Uterus (tissue), 4 donors: Measurements from ENCODE around the gene ELOB. TPM values are rescaled to one million over a fixed set of nuclear protein-coding genes. Genes with fewer than 3 reads are reported as not detected.
A peak's percentile ranks its signal among the peaks of the same experiment; 100 is the strongest.

Experiments used
- DNase-seq, 2 donors: peaks; one replicate each; pipeline ENCODE4 v3.0.0-alpha.2; 2019 to 2020
- H3K27ac ChIP-seq, 2 donors: fragments of 200-600 bp; sonication (generic); 1 replicate in 1 of 2; 2 replicates in 1 of 2; pipeline ENCODE4 v1.5.1; 2016 to 2018
- H3K27me3 ChIP-seq, 2 donors: fragments of 200-600 bp; sonication (generic); one replicate each; pipeline ENCODE4 v1.5.1; 2018 to 2019; ENCODE audit warnings: control low read depth in 1 of 2
- H3K36me3 ChIP-seq, 2 donors: fragments of 200-600 bp; sonication (generic); one replicate each; pipeline ENCODE4 v1.5.1; 2019; ENCODE audit warnings: control low read depth in 1 of 2
- H3K4me1 ChIP-seq, 2 donors: fragments of 200-600 bp; sonication (generic); one replicate each; pipeline ENCODE4 v1.5.1; 2018 to 2019; ENCODE audit warnings: control low read depth in 1 of 2
- H3K4me3 ChIP-seq, 2 donors: fragments of 200-600 bp; sonication (generic); 1 replicate in 1 of 2; 2 replicates in 1 of 2; pipeline ENCODE4 v1.5.1; 2018 to 2019; ENCODE audit warnings: mild to moderate bottlenecking in 1 of 2
- H3K9me3 ChIP-seq, 2 donors: fragments of 200-600 bp; sonication (generic); one replicate each; pipeline ENCODE4 v1.5.1; 2019; ENCODE audit warnings: control low read depth in 1 of 2
- POLR2A ChIP-seq, 2 donors: fragments of 450-650 bp; IDR thresholded peaks; one replicate each; pipeline ENCODE4 v1.6.1; 2016; ENCODE audit warnings: antibody characterized with exemption in 2 of 2, mild to moderate bottlenecking in 1 of 2, moderate library complexity in 1 of 2
- intact Hi-C: fragments of 100-400 bp; cut with DNase I; formaldehyde crosslinking; loops from one replicate; pipeline ENCODE4 v1.15.1; 2023; ENCODE audit warnings: low total_unique reads
- total RNA-seq, 4 donors: library from RNA; depleted of rRNA in 3 of 4; stranded (reverse); fragments of >200 nt in 3 of 4; gene quantifications; one replicate each; pipeline versions ENCODE4 v1.1.0 to v1.2.4, GENCODE V29; 2014 to 2023
- TF ChIP-seq, protein P1 (sequence below), 4 experiments: fragments of 200-600 bp in 2 of 4; fragments of 450-650 bp in 2 of 4; sonication (generic) in 2 of 4; IDR thresholded peaks; one replicate each; pipeline ENCODE4 v1.5.1; 2016 to 2019; ENCODE audit warnings: antibody characterized with exemption in 4 of 4, mild to moderate bottlenecking in 2 of 4, moderate library complexity in 1 of 4
- donor health status: DM: yes; HTN: yes; CAD: no.

ELOB gene
- total RNA-seq, 4 donors from 2014 or later, result 88.4 to 524 (median 219) TPM

DNA sequence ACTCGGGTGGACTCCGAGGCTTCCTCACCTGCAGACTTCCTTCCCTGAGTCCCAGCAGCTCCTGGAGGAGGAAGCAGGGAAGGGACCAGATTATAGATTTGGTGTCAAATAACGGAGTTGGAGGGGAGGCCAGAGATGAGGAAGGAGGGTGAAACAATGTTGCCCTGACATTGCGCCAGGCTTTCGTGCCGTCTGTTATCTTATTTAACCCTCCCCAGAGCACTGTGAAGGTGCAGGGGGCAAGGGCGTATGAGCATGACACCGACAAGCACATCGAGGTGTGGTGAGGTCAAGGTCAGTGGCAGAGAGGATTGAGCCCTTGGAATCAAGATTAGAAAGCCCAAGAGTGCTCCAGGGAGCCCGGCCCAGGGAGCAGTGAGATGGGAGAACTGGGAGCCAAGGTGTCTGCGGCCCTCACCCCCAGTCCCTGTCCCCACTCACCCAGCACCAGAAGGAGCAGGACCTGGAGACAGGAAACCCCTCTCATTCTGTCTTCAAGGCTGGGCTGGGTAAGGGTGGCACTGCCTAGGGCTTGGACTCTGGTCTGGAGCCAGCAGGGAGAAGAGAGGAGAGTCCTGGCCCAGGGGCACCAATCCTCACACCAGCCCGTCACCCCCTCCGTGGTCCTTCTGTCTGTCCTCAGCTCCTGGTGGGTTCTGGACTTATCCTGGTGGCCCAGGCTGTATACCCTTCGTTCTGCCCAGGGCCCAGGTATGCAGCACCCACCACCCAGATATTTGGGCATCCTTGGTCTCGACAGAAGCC is 9.2 kb upstream of the ELOB start:
- DNase-seq, result no peak
- Histone ChIP-seq H3K4me3 (no peak overlapping the region), H3K36me3 (no peaks in the 10 kb centered on the region), H3K27me3 (peaks cover 6 to 22% of the 10 kb centered on the region in 2 donors), H3K9me3 (no peaks in the 10 kb centered on the region), H3K4me1 (no peaks in the 10 kb centered on the region), H3K27ac (no peak overlapping the region)
- intact Hi-C loops, result no loop called here
- no peak for TF ChIP-seq POLR2A (IDR thresholded peaks at IDR 0.05)
- TF ChIP-seq, protein P1, sequence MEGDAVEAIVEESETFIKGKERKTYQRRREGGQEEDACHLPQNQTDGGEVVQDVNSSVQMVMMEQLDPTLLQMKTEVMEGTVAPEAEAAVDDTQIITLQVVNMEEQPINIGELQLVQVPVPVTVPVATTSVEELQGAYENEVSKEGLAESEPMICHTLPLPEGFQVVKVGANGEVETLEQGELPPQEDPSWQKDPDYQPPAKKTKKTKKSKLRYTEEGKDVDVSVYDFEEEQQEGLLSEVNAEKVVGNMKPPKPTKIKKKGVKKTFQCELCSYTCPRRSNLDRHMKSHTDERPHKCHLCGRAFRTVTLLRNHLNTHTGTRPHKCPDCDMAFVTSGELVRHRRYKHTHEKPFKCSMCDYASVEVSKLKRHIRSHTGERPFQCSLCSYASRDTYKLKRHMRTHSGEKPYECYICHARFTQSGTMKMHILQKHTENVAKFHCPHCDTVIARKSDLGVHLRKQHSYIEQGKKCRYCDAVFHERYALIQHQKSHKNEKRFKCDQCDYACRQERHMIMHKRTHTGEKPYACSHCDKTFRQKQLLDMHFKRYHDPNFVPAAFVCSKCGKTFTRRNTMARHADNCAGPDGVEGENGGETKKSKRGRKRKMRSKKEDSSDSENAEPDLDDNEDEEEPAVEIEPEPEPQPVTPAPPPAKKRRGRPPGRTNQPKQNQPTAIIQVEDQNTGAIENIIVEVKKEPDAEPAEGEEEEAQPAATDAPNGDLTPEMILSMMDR (IDR thresholded peaks at IDR 0.05), result no peak

DNA sequence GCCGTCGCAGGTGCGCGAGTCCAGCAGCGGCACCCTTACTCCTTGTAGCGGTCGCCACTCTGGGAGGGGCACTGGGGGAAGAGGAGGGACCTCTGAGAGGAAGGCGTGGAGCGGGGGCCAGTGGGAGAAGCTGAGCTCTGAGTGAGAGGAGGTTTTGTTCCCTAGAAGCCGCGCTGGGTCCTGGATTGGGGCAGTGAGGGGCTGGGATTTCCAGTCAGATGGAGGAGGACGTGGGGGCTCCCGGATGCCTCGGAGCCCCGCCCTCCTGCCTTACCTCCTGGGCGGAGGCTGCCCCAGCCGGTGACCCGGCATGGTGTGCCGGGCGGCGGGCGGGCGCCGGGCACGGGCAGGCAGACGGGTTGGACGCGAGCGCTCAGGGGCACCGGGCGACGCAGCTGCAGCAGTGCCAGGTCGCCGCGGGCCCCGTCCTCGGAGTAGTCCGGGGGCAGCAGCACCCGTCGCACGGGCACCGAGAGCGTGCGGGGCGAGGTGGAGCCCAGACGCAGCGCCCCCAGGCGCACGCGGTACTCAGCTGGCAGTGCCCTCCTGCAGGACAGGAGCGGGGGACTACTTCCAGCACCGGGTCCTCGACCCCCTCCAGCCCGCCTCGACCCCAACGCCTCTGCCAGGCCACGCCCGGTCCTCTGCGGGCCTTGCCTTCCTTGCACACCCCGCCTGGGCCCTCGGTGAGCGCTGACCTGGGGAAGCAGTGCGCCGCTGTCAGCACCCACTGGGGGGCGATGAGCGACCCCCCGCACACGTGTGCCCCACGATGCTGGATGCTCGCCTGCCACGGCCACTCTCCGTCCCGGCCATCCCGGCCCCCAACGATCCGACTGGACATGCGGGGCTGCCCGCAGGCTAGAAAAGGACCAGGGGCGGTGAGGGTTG is 8.3 kb upstream of the ELOB start:
- Histone ChIP-seq H3K36me3 (no peaks in the 10 kb centered on the region), H3K9me3 (no peaks in the 10 kb centered on the region), H3K4me3 (peak overlapping the region in 1 of 2 donors; percentile 15), H3K4me1 (no peaks in the 10 kb centered on the region), H3K27ac (no peak overlapping the region), H3K27me3 (peaks cover 6 to 22% of the 10 kb centered on the region in 2 donors)
- intact Hi-C loops, result no loop called here
- TF ChIP-seq, protein P1 (IDR thresholded peaks at IDR 0.05), result no peak
- no peak for TF ChIP-seq POLR2A (IDR thresholded peaks at IDR 0.05)
- peak in 1 of 2 donors; percentile 13 for DNase-seq

DNA sequence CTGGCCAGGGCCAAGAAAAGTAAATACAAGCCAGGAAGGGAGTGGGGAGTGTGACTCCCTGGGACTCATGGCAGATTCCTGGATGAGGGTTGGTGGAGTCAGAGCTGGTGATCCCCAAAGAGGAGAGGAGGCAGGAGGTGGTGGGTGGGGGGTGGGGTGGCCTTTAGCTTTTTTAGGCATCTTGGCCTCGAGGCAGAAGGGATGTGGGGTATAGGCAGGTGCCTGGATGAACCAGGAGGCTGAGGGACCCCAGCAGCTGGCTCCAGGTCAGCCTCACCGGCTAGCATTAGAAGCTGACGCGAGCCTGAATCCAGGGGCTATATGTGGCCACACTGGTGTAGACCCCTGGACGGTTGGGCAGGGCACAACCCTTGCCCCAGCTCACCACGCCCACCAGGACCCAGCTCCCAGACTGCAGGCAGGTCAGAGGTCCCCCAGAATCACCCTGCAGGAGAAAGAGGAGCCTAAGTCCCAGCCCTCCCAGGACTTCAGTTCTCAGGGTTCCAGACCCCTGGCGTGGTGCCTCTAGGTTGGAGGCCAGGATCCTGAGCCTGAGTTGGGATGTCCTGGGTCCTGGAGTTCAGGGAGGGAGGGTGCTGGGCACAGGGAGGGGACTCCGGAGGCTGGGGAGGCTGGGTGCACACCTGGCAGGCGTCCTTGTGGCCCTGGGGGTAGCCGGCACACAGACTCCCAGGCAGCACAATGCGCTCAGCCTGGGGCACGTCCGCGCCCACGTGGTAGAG is 7.4 kb upstream of the ELOB start:
- H3K9me3 ChIP-seq, result no peaks in the 10 kb centered on the region
- peak; percentile 13 for DNase-seq
- intact Hi-C loops, result no loop called here
- no peaks in the 10 kb centered on the region for H3K36me3 ChIP-seq
- no peak overlapping the region for H3K27ac ChIP-seq
- no peaks in the 10 kb centered on the region for H3K4me1 ChIP-seq
- peaks cover 6 to 22% of the 10 kb centered on the region in 2 donors for H3K27me3 ChIP-seq
- TF ChIP-seq, protein P1 (IDR thresholded peaks at IDR 0.05), result no peak
- TF ChIP-seq POLR2A (IDR thresholded peaks at IDR 0.05), result no peak
- no peak overlapping the region for H3K4me3 ChIP-seq

DNA sequence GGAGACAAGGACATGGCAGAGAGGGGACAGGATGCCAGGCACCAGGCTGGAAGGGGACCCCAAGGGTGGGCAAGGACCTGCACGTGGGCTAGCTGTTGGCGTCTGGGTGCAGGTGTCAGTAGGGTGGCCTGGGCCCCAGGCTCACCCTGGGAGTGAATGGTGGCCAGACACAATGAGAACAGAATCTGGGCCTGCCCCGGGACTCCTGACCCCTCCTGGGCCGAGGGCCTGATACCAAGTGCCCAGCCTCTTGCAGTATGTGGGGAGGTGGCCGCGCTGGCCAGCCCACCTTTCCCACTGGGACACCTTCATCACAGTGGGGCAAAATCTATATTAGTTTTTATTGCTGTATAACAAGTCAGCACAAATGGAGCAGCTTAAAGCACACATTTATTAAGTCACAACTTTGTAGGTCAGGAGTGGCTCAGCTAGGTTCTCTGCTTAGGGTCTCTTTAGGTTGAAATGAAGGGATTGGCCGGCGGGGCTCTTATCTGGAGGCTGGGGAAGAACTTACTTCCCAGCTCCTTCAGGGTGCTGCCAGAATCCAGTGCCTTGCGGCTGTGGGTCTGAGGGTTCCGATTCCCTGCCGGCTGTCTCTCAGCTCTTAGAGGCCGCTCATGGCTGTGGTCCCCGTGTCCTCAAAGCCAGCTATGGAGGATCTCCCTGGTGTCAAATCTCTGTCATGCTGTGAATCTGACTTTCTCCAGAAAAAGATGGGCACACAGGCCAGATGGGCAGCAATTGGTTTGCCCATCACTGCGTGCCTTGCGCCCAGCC is 6.7 kb upstream of the ELOB start:
- intact Hi-C loops, result no loop called here
- no peaks in the 10 kb centered on the region for H3K4me1 ChIP-seq
- no peaks in the 10 kb centered on the region for H3K36me3 ChIP-seq
- no peak overlapping the region for H3K4me3 ChIP-seq
- H3K27me3 ChIP-seq, result peaks cover 6 to 22% of the 10 kb centered on the region in 2 donors
- no peak for TF ChIP-seq POLR2A (IDR thresholded peaks at IDR 0.05)
- TF ChIP-seq, protein P1 (IDR thresholded peaks at IDR 0.05), result no peak
- no peak overlapping the region for H3K27ac ChIP-seq
- DNase-seq, result peak in 1 of 2 donors; percentile 5
- H3K9me3 ChIP-seq, result no peaks in the 10 kb centered on the region
